HEK293T (cell line): ENCODE data around the gene LXN.
"Not testable (repeated sequence)": the region's sequence is repeated elsewhere in the genome, so short reads cannot be mapped to it uniquely, and the experiment has no call there.

Source experiments
- CTCF ChIA-PET: fragments of 350-600 bp; formaldehyde crosslinking; extraction: SDS; loops from one replicate; lab custom pipeline; 2021; ENCODE audit warnings: antibody characterized with exemption, inconsistent platforms; lab: Yijun Ruan, JAX
- POLR2A ChIA-PET: fragments of 350-600 bp; formaldehyde crosslinking; extraction: SDS; loops from one replicate; lab custom pipeline; 2020; ENCODE audit warnings: antibody characterized with exemption, inconsistent platforms; lab: Yijun Ruan, JAX
- DNase-seq: peaks from one replicate; pipeline ENCODE4 v3.0.0; 2012; ENCODE audit warnings: mixed read lengths; ENCODE audit errors: extremely low spot score
- ARNT ChIP-seq: fragments of 450-650 bp; IDR thresholded peaks from 2 replicates; pipeline ENCODE4 v1.6.1; 2017; ENCODE audit warnings: mild to moderate bottlenecking
- BHLHE40 ChIP-seq: fragments of 450-650 bp; IDR thresholded peaks from 2 replicates; pipeline ENCODE4 v1.6.1; 2016; ENCODE audit warnings: mild to moderate bottlenecking, moderate library complexity, borderline replicate concordance
- CTBP1 ChIP-seq: fragments of 450-650 bp; IDR thresholded peaks from 2 replicates; pipeline ENCODE4 v1.6.1; 2016; ENCODE audit warnings: borderline replicate concordance
- ELF4 ChIP-seq: fragments of 450-650 bp; IDR thresholded peaks from 2 replicates; pipeline ENCODE4 v1.6.1; 2017; ENCODE audit warnings: antibody characterized with exemption
- FOXA1 ChIP-seq: fragments of 450-650 bp; IDR thresholded peaks from 2 replicates; pipeline ENCODE4 v1.6.1; 2016; ENCODE audit warnings: mild to moderate bottlenecking
- FOXK2 ChIP-seq: fragments of 450-650 bp; IDR thresholded peaks from 2 replicates; pipeline ENCODE4 v1.6.1; 2016; ENCODE audit warnings: mild to moderate bottlenecking
- FOXM1 ChIP-seq: fragments of 450-650 bp; IDR thresholded peaks from 2 replicates; pipeline ENCODE4 v1.6.1; 2017; ENCODE audit warnings: mild to moderate bottlenecking, borderline replicate concordance
- HDGF ChIP-seq: fragments of 450-650 bp; IDR thresholded peaks from 2 replicates; pipeline ENCODE4 v1.6.1; 2017; ENCODE audit warnings: antibody characterized with exemption, borderline replicate concordance
- L3MBTL2 ChIP-seq: fragments of 450-650 bp; conservative IDR thresholded peaks from 2 replicates; pipeline ENCODE4 v1.6.1; 2016; ENCODE audit warnings: mild to moderate bottlenecking
- LEF1 ChIP-seq: fragments of 450-650 bp; IDR thresholded peaks from 2 replicates; pipeline ENCODE4 v1.6.1; 2017; ENCODE audit warnings: mild to moderate bottlenecking, borderline replicate concordance
- NFRKB ChIP-seq: fragments of 450-650 bp; IDR thresholded peaks from 2 replicates; pipeline ENCODE4 v1.6.1; 2016; ENCODE audit warnings: mild to moderate bottlenecking, moderate library complexity
- PKNOX1 ChIP-seq: fragments of 450-650 bp; IDR thresholded peaks from 2 replicates; pipeline ENCODE4 v1.6.1; 2016
- SP1 ChIP-seq: fragments of 450-650 bp; IDR thresholded peaks from 2 replicates; pipeline ENCODE4 v1.6.1; 2017
- SUZ12 ChIP-seq: fragments of 450-650 bp; IDR thresholded peaks from 2 replicates; pipeline ENCODE4 v1.6.1; 2016; ENCODE audit warnings: mild to moderate bottlenecking
- TARDBP ChIP-seq: fragments of 450-650 bp; IDR thresholded peaks from 2 replicates; pipeline ENCODE4 v1.6.1; 2016
- ZNF384 ChIP-seq: fragments of 450-650 bp; IDR thresholded peaks from 2 replicates; pipeline ENCODE4 v1.6.1; 2016

LXN gene

GRCh38 chr3:158701420-158702065 is 29.1 kb upstream of the LXN start:
- no peak for TF ChIP-seq FOXA1
- no peak for TF ChIP-seq NFRKB
- TF ChIP-seq CTBP1, result no peak
- no peak for TF ChIP-seq PKNOX1
- TF ChIP-seq BHLHE40, result no peak
- TF ChIP-seq TARDBP, result no peak
- TF ChIP-seq FOXK2, result no peak
- TF ChIP-seq LEF1, result no peak
- DNase-seq, result no peak
- POLR2A ChIA-PET, result no interaction called here
- CTCF ChIA-PET, result no interaction called here

DNA sequence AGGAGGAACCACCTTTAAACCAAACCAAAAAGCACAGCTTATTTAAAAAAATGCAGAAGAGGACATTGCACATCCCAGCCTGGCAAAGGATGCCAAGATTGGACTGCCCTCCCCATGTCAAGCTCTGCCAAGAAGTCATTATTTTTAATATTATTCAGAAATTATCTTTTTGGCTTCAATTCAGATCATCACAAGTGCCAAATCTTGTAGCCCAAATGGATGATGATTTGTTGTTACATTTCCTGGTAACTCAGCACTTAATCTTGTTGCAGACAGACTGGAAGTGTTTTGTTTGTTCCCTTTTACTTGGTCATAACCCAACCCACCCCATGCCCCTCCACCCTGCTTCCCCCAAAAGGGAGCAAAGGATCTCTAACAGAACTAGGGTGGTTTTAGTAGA is 28.1 kb upstream of the LXN start:
- ChIA-PET POLR2A (no interaction called here), CTCF (no interaction called here)
- no peak for DNase-seq
- TF ChIP-seq FOXK2, result no peak
- no peak for TF ChIP-seq SP1
- TF ChIP-seq HDGF, result no peak
- TF ChIP-seq ARNT, result no peak
- TF ChIP-seq FOXM1, result no peak
- no peak for TF ChIP-seq FOXA1
- TF ChIP-seq NFRKB, result no peak
- TF ChIP-seq ZNF384, result no peak
- TF ChIP-seq SUZ12, result no peak
- no peak for TF ChIP-seq CTBP1
- no peak for TF ChIP-seq ELF4
- TF ChIP-seq LEF1, result no peak
- TF ChIP-seq BHLHE40, result no peak
- no peak for TF ChIP-seq L3MBTL2
- no peak for TF ChIP-seq TARDBP
- no peak for TF ChIP-seq PKNOX1

DNA sequence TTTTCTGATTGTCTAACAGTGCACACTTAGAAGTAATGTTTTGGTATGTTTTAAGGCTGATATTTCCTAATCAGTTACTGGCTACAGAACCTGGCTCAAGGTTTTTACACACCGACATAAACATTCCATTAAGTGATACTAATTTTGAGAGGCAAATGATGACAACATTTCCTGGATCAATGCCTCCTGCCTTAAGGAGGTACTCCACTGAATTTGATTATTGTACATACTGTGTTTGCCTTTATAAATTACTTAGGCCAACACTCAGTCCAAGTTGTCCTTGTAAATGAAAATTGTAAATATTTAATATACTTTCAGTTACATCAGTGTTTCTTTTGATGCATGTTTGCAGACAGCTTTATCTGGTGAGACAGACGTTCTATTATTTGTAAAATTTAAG is 24.2 kb upstream of the LXN start:
- POLR2A ChIA-PET, result no interaction called here

GRCh38 chr3:158693866-158694456 is 21.5 kb upstream of the LXN start:
- DNase-seq, CTCF ChIA-PET, POLR2A ChIA-PET: not testable (repeated sequence)

More for the DNA sequence above, 24.2 kb upstream of the LXN start:
- CTCF ChIA-PET, result no interaction called here
- DNase-seq, result no peak
- TF ChIP-seq L3MBTL2 (no peak), LEF1 (no peak), HDGF (no peak), ZNF384 (no peak), TARDBP (no peak), FOXK2 (no peak), ELF4 (no peak), CTBP1 (no peak), SUZ12 (no peak), NFRKB (no peak), PKNOX1 (no peak), SP1 (no peak), FOXM1 (no peak), BHLHE40 (no peak), FOXA1 (no peak), ARNT (no peak)

DNA sequence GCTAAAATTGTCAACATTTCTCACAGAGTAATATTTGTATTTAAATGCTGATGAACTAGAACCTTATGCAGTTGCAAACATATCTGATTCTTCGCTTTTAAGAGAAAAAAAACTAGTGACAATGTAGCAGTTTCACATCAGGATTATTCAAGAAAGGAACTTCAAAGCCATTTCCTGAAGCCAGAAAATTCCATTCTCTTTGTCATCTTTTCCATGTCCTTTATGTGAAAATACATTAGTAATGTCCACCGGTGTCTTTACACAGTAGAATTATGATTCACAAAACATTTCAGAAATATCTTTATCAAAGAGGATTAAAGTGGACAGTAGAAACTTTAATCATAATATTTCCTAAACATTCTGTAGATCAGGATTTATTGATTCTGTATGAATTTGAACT is 12.7 kb upstream of the LXN start:
- TF ChIP-seq PKNOX1 (no peak), ZNF384 (no peak), FOXA1 (no peak), TARDBP (no peak), L3MBTL2 (no peak), ARNT (no peak), FOXM1 (no peak), SUZ12 (no peak), LEF1 (no peak), ELF4 (no peak)
- no peak for DNase-seq
- ChIA-PET POLR2A (no interaction called here), CTCF (no interaction called here)
